BJ (cell line): ENCODE measurements around the gene CCL24. TPM values are rescaled to one million over a fixed set of nuclear protein-coding genes. Genes with fewer than 3 reads are reported as not detected.
"Not testable (repeated sequence)": the region's sequence is repeated elsewhere in the genome, so short reads cannot be mapped to it uniquely, and the experiment has no call there.

Source experiments
- CTCF ChIA-PET: fragments of 350-600 bp; formaldehyde crosslinking; extraction: SDS; loops from one replicate; lab custom pipeline; 2021; ENCODE audit warnings: antibody characterized with exemption, inconsistent platforms; lab: Yijun Ruan, JAX
- POLR2A ChIA-PET: fragments of 300-600 bp; sonication (Branson Sonifier 250); formaldehyde crosslinking; extraction: SDS; loops from one replicate; lab custom pipeline; 2021; ENCODE audit warnings: antibody characterized with exemption; lab: Charles Lee
- DNase-seq: peaks from one replicate; pipeline ENCODE4 v3.0.0-alpha.2; 2011; ENCODE audit warnings: low read depth
- H3K27me3 ChIP-seq: 2 replicates; pipeline ENCODE4 v1.6.0; 2011; ENCODE audit warnings: low read length; ENCODE audit not compliant: control insufficient read depth, insufficient read depth
- H3K36me3 ChIP-seq: 2 replicates; pipeline ENCODE4 v1.5.1; 2011; ENCODE audit warnings: low read length; ENCODE audit not compliant: control insufficient read depth, insufficient read depth
- H3K4me3 ChIP-seq: 2 replicates; pipeline ENCODE4 v1.5.1; 2011; ENCODE audit warnings: low read depth, mild to moderate bottlenecking, control low read depth, low read length
- polyA plus RNA-seq: library from polyadenylated mRNA; depleted of rRNA; stranded (reverse); fragments of >200 nt; gene quantifications from 2 replicates; pipeline ENCODE4 v1.2.3, GENCODE V29; 2011
- TF ChIP-seq, protein P1 (sequence below): IDR thresholded peaks from 2 replicates; pipeline ENCODE4 v1.5.1; 2011; ENCODE audit warnings: low read depth, mild to moderate bottlenecking, control low read depth, inconsistent platforms, low read length, moderate library complexity; ENCODE audit not compliant: insufficient read depth

CCL24 gene
- polyA plus RNA-seq, 1 experiment = not detected

DNA sequence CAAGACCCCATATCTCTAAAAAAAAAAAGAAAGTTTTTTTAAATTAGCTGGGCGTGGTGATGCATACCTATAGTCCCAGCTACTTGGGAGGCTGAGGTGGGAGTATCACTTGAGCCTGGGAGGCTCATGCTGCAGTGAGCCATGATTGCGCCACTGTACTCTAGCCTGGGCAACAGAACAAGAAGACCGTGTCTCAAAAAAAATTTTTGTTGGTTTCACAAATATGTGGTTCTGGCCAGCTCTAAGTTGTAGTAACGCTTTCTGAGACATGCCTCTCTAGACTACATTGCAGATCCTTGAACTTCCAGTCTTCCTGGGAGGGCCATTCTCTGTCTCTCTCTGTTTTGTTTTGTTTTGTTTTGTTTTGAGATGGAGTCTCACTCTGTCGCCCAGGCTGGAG lies 40.6 kb upstream of the CCL24 start:
- POLR2A ChIA-PET = no interaction called here
- TF ChIP-seq, protein P1, sequence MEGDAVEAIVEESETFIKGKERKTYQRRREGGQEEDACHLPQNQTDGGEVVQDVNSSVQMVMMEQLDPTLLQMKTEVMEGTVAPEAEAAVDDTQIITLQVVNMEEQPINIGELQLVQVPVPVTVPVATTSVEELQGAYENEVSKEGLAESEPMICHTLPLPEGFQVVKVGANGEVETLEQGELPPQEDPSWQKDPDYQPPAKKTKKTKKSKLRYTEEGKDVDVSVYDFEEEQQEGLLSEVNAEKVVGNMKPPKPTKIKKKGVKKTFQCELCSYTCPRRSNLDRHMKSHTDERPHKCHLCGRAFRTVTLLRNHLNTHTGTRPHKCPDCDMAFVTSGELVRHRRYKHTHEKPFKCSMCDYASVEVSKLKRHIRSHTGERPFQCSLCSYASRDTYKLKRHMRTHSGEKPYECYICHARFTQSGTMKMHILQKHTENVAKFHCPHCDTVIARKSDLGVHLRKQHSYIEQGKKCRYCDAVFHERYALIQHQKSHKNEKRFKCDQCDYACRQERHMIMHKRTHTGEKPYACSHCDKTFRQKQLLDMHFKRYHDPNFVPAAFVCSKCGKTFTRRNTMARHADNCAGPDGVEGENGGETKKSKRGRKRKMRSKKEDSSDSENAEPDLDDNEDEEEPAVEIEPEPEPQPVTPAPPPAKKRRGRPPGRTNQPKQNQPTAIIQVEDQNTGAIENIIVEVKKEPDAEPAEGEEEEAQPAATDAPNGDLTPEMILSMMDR = no peak
- DNase-seq = no peak
- Histone ChIP-seq H3K36me3 (no peaks in the 10 kb centered on the region), H3K4me3 (no peak overlapping the region), H3K27me3 (no peaks in the 10 kb centered on the region)
- CTCF ChIA-PET = interaction anchor here (1.2 to 1.6 kb wide), 3 partner anchors 9 to 156 kb away, joined by 3 to 5 read pairs (median 3); no protein-coding TSS in a partner anchor

DNA sequence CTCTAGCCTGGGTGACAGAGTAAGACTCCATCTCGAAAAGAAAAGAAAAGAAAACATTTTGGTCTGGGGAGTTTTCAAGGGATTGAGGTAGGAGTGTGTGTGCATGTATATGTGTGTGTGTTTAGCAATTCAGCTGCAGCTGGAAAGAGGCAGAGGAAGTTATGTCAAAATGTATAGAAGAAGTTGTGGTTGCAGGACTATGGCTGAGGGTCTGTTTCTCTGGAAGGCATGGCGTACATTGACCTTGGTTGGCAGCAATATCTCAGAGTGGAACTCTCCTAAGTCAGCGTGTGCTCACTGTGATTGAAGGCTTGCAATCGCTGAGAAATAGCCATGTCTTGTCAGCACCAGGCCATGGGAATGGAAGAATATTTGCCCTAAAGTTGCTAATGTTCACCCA lies 36.6 kb upstream of the CCL24 start:
- CTCF ChIA-PET = no interaction called here
- H3K4me3 ChIP-seq = no peak overlapping the region
- POLR2A ChIA-PET = no interaction called here
- H3K36me3 ChIP-seq = no peaks in the 10 kb centered on the region
- no peak for DNase-seq
- TF ChIP-seq, protein P1 = no peak
- H3K27me3 ChIP-seq = peaks cover 3% of the 10 kb centered on the region; the same call in 1 of the 2 replicates

DNA sequence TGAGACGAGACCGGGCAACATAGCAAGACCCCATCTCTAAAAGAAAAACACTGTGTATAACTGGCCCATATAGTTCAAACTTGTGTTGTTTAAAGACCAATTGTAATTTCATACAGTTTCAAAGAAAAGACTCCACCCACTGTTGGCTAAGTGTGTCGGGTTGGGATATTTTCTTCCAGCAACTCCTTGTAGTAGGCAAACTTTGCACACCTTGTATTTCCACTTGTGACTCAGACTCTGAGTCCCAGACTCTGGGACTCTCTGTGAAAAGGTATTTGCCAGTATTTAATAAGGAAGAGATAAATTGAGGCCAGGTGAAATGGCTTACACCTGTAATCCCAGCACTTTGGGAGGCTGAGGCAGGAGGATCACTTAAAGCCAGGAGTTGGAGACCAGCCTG lies 36.0 kb upstream of the CCL24 start:
- no peak for DNase-seq
- no peaks in the 10 kb centered on the region for H3K36me3 ChIP-seq
- peaks cover 3% of the 10 kb centered on the region; the same call in 1 of the 2 replicates for H3K27me3 ChIP-seq
- ChIA-PET POLR2A (no interaction called here), CTCF (interaction anchor here (0.6 kb wide), 1 partner anchor 66 kb away, joined by 3 read pairs; no protein-coding TSS in a partner anchor)
- TF ChIP-seq, protein P1 = no peak
- H3K4me3 ChIP-seq = no peak overlapping the region

DNA sequence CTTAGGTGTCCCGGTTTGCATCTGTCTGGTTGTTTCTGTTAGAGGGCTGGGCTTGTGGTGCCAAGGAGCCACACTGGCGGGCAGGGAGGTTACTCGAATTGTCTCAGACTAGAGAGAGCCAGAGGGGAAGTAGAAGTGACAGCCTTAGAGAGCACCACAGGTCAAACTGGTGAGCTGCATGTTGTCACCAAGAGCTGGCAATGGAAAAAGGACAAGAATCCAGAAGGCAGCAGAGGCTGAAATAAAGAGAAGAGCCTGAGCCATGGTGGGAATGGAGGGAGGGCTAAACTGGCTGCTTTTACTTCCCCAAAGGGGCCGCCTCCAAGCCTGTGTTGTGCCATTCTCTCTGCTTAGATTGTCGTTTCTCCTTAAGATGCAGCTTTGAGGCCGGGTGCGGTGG lies 34.1 kb upstream of the CCL24 start:
- DNase-seq = no peak
- CTCF ChIA-PET = interaction anchor here (1.3 kb wide), 1 partner anchor 173 kb away, joined by 5 read pairs; no protein-coding TSS in a partner anchor

DNA sequence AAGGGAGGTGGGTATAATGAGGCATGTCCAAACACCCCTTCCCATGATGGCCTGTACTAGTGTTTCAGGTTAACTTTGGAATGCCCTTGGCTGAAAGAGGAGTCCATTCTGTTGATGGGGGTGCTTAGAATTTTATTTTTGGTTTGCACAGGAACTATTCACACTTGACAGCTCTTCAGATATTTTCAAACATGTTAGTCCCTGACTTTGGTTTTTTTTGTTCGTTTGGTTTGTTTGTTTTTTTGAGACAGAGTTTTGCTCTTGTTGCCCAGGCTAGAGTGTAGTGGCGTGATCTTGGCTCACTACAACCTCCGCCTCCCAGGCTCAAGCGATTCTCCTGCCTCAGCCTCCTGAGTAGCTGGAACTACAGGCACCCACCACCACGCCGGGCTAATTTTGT lies 31.5 kb upstream of the CCL24 start:
- H3K27me3 ChIP-seq, H3K36me3 ChIP-seq, DNase-seq, H3K4me3 ChIP-seq, POLR2A ChIA-PET: not testable (repeated sequence)
- CTCF ChIA-PET = interaction anchor here (0.8 to 1.8 kb wide), 3 partner anchors 9 to 175 kb away, joined by 3 to 4 read pairs (median 3); no protein-coding TSS in a partner anchor

More for the DNA sequence above, 34.1 kb upstream of the CCL24 start:
- Histone ChIP-seq H3K36me3 (no peaks in the 10 kb centered on the region), H3K27me3 (peaks cover 3% of the 10 kb centered on the region; the same call in 1 of the 2 replicates), H3K4me3 (no peak overlapping the region)
- POLR2A ChIA-PET = no interaction called here
- TF ChIP-seq, protein P1 = no peak

DNA sequence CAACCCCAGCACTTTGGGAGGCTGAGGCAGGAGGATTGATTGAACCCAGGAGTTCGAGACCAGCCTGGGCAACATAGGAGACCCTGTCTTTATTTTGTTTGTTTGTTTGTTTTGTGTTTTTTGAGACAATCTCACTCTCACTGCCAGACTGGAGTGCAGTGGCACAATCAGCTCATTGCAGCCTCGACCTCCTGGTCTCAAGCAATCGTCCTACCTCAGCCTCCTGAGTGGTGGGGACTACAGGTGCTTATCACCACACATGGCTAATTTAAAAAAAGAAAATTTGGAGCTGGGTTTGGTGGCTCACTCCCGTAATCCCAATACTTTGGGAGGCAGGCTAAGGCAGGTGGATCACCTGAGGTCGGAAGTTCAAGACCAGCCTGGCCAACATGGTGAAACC lies 30.6 kb upstream of the CCL24 start:
- ChIA-PET CTCF (interaction anchor here (1.8 kb wide), 1 partner anchor 176 kb away, joined by 4 read pairs; no protein-coding TSS in a partner anchor), POLR2A (no interaction called here)
- DNase-seq = no peak
- H3K36me3 ChIP-seq = no peaks in the 10 kb centered on the region
- H3K27me3 ChIP-seq = peaks cover 3% of the 10 kb centered on the region; the same call in 1 of the 2 replicates
- H3K4me3 ChIP-seq = no peak overlapping the region
- TF ChIP-seq, protein P1 = no peak
